ENCODE results near the gene SLC38A2. TPM values are rescaled to one million over a fixed set of nuclear protein-coding genes. Genes with fewer than 3 reads are reported as not detected.
A peak's percentile ranks its signal among the peaks of the same experiment; 100 is the strongest.

The SLC38A2 gene
- polyA plus RNA-seq, 1 donor from 2014 or later = 143 TPM

GRCh38 chr12:46409974-46410373 lies 37.4 kb upstream of the SLC38A2 start:
- no peaks in the 10 kb centered on the region for H3K79me2 ChIP-seq (replicated peaks; ENCODE audit: insufficient read depth, low read length)
- TF ChIP-seq EP300 (conservative IDR thresholded peaks at IDR 0.05; ENCODE audit: poor library complexity, severe bottlenecking) (no peak), POLR2AphosphoS5 (IDR thresholded peaks at IDR 0.05) (no peak), RAD21 (conservative IDR thresholded peaks at IDR 0.05) (no peak), TAF1 (IDR thresholded peaks at IDR 0.05; ENCODE audit: low read depth) (no peak), MXI1 (conservative IDR thresholded peaks at IDR 0.05; ENCODE audit: poor library complexity, severe bottlenecking) (no peak), SMC3 (conservative IDR thresholded peaks at IDR 0.05; ENCODE audit: poor library complexity) (no peak), EZH2 (IDR thresholded peaks at IDR 0.05; ENCODE audit: borderline replicate concordance, insufficient read depth, low read length, poor library complexity, severe bottlenecking) (no peak)
- TF ChIP-seq, protein P1, sequence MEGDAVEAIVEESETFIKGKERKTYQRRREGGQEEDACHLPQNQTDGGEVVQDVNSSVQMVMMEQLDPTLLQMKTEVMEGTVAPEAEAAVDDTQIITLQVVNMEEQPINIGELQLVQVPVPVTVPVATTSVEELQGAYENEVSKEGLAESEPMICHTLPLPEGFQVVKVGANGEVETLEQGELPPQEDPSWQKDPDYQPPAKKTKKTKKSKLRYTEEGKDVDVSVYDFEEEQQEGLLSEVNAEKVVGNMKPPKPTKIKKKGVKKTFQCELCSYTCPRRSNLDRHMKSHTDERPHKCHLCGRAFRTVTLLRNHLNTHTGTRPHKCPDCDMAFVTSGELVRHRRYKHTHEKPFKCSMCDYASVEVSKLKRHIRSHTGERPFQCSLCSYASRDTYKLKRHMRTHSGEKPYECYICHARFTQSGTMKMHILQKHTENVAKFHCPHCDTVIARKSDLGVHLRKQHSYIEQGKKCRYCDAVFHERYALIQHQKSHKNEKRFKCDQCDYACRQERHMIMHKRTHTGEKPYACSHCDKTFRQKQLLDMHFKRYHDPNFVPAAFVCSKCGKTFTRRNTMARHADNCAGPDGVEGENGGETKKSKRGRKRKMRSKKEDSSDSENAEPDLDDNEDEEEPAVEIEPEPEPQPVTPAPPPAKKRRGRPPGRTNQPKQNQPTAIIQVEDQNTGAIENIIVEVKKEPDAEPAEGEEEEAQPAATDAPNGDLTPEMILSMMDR (IDR thresholded peaks at IDR 0.05; ENCODE audit: poor library complexity, severe bottlenecking) = no peak
- TF ChIP-seq, protein P2, sequence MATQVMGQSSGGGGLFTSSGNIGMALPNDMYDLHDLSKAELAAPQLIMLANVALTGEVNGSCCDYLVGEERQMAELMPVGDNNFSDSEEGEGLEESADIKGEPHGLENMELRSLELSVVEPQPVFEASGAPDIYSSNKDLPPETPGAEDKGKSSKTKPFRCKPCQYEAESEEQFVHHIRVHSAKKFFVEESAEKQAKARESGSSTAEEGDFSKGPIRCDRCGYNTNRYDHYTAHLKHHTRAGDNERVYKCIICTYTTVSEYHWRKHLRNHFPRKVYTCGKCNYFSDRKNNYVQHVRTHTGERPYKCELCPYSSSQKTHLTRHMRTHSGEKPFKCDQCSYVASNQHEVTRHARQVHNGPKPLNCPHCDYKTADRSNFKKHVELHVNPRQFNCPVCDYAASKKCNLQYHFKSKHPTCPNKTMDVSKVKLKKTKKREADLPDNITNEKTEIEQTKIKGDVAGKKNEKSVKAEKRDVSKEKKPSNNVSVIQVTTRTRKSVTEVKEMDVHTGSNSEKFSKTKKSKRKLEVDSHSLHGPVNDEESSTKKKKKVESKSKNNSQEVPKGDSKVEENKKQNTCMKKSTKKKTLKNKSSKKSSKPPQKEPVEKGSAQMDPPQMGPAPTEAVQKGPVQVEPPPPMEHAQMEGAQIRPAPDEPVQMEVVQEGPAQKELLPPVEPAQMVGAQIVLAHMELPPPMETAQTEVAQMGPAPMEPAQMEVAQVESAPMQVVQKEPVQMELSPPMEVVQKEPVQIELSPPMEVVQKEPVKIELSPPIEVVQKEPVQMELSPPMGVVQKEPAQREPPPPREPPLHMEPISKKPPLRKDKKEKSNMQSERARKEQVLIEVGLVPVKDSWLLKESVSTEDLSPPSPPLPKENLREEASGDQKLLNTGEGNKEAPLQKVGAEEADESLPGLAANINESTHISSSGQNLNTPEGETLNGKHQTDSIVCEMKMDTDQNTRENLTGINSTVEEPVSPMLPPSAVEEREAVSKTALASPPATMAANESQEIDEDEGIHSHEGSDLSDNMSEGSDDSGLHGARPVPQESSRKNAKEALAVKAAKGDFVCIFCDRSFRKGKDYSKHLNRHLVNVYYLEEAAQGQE (IDR thresholded peaks at IDR 0.05; ENCODE audit: borderline replicate concordance) = no peak

GRCh38 chr12:46409342-46409741 lies 36.8 kb upstream of the SLC38A2 start:
- H3K4me2 ChIP-seq (ENCODE audit: low read length) = no peak overlapping the region
- H3K79me2 ChIP-seq (replicated peaks; ENCODE audit: insufficient read depth, low read length) = no peaks in the 10 kb centered on the region
- TF ChIP-seq SMC3 (conservative IDR thresholded peaks at IDR 0.05; ENCODE audit: poor library complexity) (no peak), RAD21 (conservative IDR thresholded peaks at IDR 0.05) (no peak), POLR2AphosphoS5 (IDR thresholded peaks at IDR 0.05) (peak; percentile 47), EZH2 (IDR thresholded peaks at IDR 0.05; ENCODE audit: borderline replicate concordance, insufficient read depth, low read length, poor library complexity, severe bottlenecking) (no peak), EP300 (conservative IDR thresholded peaks at IDR 0.05; ENCODE audit: poor library complexity, severe bottlenecking) (no peak)
- TF ChIP-seq, protein P2 (IDR thresholded peaks at IDR 0.05; ENCODE audit: borderline replicate concordance) = no peak
- no peaks in the 10 kb centered on the region for H3K9me2 ChIP-seq (ENCODE audit: insufficient read depth, low read length)
- H3K9me3 ChIP-seq (ENCODE audit: low read length) = no peaks in the 10 kb centered on the region
- H3K27me3 ChIP-seq (ENCODE audit: insufficient read depth, low read depth, low read length) = no peaks in the 10 kb centered on the region
- no peak overlapping the region for H3K27ac ChIP-seq (ENCODE audit: low read length)
- H3K36me3 ChIP-seq (ENCODE audit: insufficient read depth, low read length) = no peaks in the 10 kb centered on the region
- no peak overlapping the region for H2AFZ ChIP-seq (ENCODE audit: low read depth, low read length)
- no peaks in the 10 kb centered on the region for H3F3A ChIP-seq (ENCODE audit: insufficient read depth, low read length, poor library complexity, severe bottlenecking)
- peak overlapping the region; percentile 4 for H3K4me3 ChIP-seq (ENCODE audit: low read length)
- H4K20me1 ChIP-seq (ENCODE audit: insufficient read depth) = no peaks in the 10 kb centered on the region
- no peak overlapping the region for H3K9ac ChIP-seq (ENCODE audit: low read length)

More at GRCh38 chr12:46409974-46410373, 37.4 kb upstream of the SLC38A2 start:
- H3K9me2 ChIP-seq (ENCODE audit: insufficient read depth, low read length) = no peaks in the 10 kb centered on the region
- no peak overlapping the region for H3K4me3 ChIP-seq (ENCODE audit: low read length)
- H3K9ac ChIP-seq (ENCODE audit: low read length) = no peak overlapping the region
- H3K36me3 ChIP-seq (ENCODE audit: insufficient read depth, low read length) = no peaks in the 10 kb centered on the region
- no peak overlapping the region for H2AFZ ChIP-seq (ENCODE audit: low read depth, low read length)
- no peak overlapping the region for H3K27ac ChIP-seq (ENCODE audit: low read length)
- no peaks in the 10 kb centered on the region for H3F3A ChIP-seq (ENCODE audit: insufficient read depth, low read length, poor library complexity, severe bottlenecking)
- no peaks in the 10 kb centered on the region for H3K27me3 ChIP-seq (ENCODE audit: insufficient read depth, low read depth, low read length)
- H3K9me3 ChIP-seq (ENCODE audit: low read length) = no peaks in the 10 kb centered on the region
- no peaks in the 10 kb centered on the region for H4K20me1 ChIP-seq (ENCODE audit: insufficient read depth)
- no peak overlapping the region for H3K4me2 ChIP-seq (ENCODE audit: low read length)
